Ectodermal cell (in vitro differentiated cells): ENCODE measurements around the gene UQCRQ.

Experiments
- H3K27ac ChIP-seq: 2 replicates; pipeline ENCODE4 v1.7.0; 2013; ENCODE audit warnings: mild to moderate bottlenecking, low read depth, low read length; ENCODE audit not compliant: insufficient read depth, poor library complexity, severe bottlenecking
- H3K27me3 ChIP-seq: 2 replicates; pipeline ENCODE4 v1.7.0; 2013; ENCODE audit warnings: mild to moderate bottlenecking, low read length; ENCODE audit not compliant: insufficient read depth, control insufficient read depth, poor library complexity, severe bottlenecking
- H3K36me3 ChIP-seq: one replicate; pipeline ENCODE4 v1.7.0; 2013; ENCODE audit warnings: low read length; ENCODE audit not compliant: control insufficient read depth, insufficient read depth
- H3K4me1 ChIP-seq: one replicate; pipeline ENCODE4 v1.7.0; 2013; ENCODE audit warnings: low read length; ENCODE audit not compliant: control insufficient read depth, insufficient read depth
- H3K4me3 ChIP-seq: 2 replicates; pipeline ENCODE4 v1.7.0; 2013; ENCODE audit warnings: low read depth, low read length, control low read depth; ENCODE audit not compliant: insufficient read depth
- H3K9me3 ChIP-seq: 2 replicates; pipeline ENCODE4 v1.7.0; 2013; ENCODE audit warnings: mild to moderate bottlenecking, low read length, moderate library complexity; ENCODE audit not compliant: control insufficient read depth
- WGBS, 2 experiments: methylation state at CpG; one replicate each; pipeline ENCODE4 v1.1.7; 2013; ENCODE audit warnings: missing lambda C conversion rate in 2 of 2; 5-methylcytosine and 5-hydroxymethylcytosine counted together

Gene UQCRQ

DNA sequence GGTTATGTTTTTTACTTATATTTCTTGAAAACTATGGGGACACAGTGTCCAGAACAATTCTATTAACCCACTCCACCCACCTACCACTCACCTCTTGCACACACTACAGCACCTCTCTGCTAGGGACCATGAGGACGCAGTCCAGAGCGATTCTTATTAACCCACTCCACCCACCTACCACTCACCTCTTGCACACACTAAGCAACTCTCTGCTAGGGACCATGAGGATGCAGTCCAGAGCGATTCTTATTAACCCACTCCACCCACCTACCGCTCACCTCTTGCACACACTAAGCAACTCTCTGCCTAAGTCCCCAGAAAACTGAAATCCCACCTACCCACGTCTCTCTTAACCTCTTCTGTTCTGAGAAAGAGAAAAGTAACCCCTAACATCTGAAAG is 33.8 kb upstream of the UQCRQ start:
- Histone ChIP-seq H3K27me3 (peaks cover 59% of the 10 kb centered on the region), H3K36me3 (no peaks in the 10 kb centered on the region), H3K27ac (no peak overlapping the region), H3K4me3 (no peak overlapping the region), H3K4me1 (no peaks in the 10 kb centered on the region), H3K9me3 (no peaks in the 10 kb centered on the region)
- 88 to 93% methylated on average over 5 of the region's 5 CpGs for WGBS, 2 experiments

DNA sequence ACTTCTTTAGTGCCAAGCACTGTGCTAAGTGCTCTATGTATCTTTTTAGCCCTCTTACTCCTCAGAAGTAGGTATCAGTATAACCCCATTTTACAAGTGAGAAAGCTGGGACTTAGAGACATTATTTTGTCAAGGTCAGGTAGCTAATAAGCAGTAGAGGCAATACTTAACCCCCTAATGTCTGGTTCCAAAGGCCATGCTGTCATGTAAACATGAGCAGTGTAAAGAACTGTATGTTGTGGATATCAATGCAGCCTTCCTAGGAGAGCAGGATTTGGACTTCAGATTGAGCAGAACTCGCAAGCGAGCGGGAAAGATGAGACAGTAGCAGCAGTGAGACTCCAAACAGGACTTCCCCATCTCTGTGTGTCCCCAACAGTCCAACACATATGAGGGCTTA is 32.4 kb upstream of the UQCRQ start:
- peaks cover 44% of the 10 kb centered on the region for H3K27me3 ChIP-seq
- no peak overlapping the region for H3K27ac ChIP-seq
- WGBS, 2 experiments = 93% methylated on average over 3 of the region's 3 CpGs
- no peaks in the 10 kb centered on the region for H3K36me3 ChIP-seq
- H3K4me1 ChIP-seq = no peaks in the 10 kb centered on the region
- no peak overlapping the region for H3K4me3 ChIP-seq
- no peaks in the 10 kb centered on the region for H3K9me3 ChIP-seq

DNA sequence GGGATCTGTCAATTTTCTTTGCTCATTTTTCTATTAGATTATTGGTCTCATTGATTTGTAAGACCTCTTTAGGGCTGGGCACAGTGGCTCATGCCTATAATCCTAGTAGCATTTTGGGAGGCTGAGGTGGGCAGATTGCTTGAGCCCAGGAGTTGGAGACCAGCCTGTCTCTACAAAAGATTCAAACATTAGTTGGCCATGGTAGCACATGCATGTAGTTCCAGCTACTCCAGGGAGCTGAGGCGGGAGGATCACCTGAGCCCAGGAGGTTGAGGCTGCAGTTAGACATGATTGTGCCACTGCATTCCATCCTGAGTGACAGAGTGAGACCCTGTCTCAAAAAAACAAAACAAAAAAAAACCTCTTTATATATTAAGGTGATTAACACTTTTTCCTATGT is 29.6 kb upstream of the UQCRQ start:
- Histone ChIP-seq H3K4me3 (no peak overlapping the region), H3K27me3 (peaks cover 16% of the 10 kb centered on the region), H3K4me1 (no peaks in the 10 kb centered on the region), H3K9me3 (no peaks in the 10 kb centered on the region), H3K27ac (no peak overlapping the region), H3K36me3 (no peaks in the 10 kb centered on the region)
- WGBS, 2 experiments = 93 to 100% methylated on average over 1 of the region's 1 CpG

DNA sequence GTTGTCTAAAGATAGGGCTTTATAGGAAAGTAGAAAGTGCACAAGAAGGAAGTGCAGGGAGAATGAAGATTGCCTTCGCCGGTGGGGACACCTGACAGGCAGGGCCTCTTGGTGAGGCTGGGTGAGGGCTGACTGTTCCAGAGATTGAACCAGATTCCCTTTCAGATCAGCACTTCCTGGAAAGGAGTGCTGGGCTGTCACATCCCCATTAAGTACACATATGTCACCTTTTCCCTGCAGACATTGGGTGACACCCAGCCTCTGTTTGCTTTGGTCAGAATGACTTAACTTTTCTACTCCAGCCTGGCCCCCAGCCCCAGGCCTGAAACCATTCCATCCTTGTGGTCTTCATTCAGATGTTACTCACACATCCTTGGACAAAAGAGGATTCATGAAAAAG is 28.6 kb upstream of the UQCRQ start:
- Histone ChIP-seq H3K27me3 (peaks cover 7% of the 10 kb centered on the region), H3K36me3 (no peaks in the 10 kb centered on the region), H3K4me1 (no peaks in the 10 kb centered on the region), H3K27ac (no peak overlapping the region), H3K4me3 (no peak overlapping the region), H3K9me3 (no peaks in the 10 kb centered on the region)
- WGBS, 2 experiments = 88 to 91% methylated on average over 2 of the region's 2 CpGs

DNA sequence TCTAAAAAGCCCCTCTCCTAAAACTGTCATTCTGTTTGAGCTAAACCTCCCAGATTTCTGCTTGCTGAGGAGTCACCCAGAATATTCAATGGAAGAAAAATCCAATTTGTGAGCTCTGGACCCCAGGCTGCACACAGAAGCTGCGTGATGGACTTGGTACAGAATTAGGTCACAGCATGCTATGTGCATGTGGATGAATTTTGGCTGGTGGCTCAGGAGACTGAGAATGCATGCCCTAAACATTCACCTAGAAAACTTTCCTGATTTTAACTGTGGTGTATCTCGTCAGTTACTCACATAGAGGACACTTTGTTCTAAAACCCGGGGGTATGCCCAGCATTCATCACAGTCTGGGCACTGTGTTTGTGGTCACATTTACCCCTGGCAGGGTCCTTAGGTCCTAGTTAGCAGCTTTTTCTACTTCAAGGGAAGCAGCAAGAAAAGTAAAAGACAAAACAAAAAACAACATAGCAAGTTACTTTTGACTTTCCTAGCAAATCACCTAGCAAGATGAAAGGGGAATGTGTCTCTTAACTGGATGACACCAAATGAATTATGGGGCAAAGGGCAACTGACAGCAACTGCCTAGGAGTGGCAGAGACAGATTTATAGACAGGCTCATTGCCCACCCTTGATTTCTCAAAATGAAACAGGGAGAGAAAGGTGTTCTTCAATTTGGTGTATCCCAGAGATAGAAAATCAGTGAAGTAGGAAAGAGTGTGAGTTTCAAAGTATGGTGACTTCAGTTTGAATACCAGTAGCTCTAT is 27.7 kb upstream of the UQCRQ start:
- no peak overlapping the region for H3K4me3 ChIP-seq
- 91 to 92% methylated on average over 3 of the region's 3 CpGs for WGBS, 2 experiments

DNA sequence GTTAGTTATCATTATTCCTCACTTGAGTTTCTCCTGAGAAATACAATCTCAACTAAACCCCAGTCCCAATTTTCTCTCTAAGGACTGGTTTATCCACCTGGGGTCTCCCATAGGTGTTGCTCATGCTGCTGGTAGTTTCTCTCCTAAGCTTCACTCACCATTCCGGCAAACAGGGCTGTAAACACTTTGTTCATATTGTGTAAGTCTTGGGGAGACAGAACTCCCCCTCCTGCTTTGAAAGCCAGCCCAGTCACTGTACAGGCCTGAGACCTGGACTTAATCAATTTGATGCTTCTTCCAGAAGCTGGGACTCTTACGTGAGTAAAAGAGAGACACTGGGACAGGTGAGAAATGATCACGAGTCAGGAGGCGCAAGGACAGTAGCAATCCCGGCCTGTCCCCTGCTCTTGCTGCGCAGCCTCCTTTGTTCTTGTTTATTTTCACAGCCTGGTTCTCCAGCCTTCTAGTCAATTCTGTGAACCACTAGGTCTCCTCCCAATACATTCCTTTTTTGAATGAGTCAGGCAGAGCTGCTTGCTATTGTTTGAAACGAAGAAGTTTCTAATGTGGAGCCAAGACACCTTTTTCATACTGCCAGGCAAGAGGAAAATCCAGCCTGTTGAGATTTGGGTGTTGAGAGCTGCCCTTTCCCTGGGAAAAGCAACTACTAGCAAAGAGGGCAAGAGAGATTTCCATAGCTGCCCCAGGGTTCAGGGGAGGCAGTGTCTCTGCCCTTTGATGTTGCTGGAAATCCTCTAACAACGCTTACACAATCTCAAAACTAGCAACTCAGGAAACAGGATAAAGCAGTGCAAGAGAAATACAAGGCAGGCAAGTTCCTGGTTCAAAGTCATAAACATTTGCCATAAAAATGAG is 26.8 kb upstream of the UQCRQ start:
- Histone ChIP-seq H3K9me3 (no peaks in the 10 kb centered on the region), H3K36me3 (no peaks in the 10 kb centered on the region), H3K27me3 (no peaks in the 10 kb centered on the region), H3K4me3 (no peak overlapping the region), H3K27ac (no peak overlapping the region), H3K4me1 (no peaks in the 10 kb centered on the region)
- WGBS, 2 experiments = 84 to 85% methylated on average over 7 to 8 of the region's 8 CpGs

More for the DNA sequence above, 27.7 kb upstream of the UQCRQ start:
- Histone ChIP-seq H3K27ac (no peak overlapping the region), H3K27me3 (no peaks in the 10 kb centered on the region), H3K36me3 (no peaks in the 10 kb centered on the region), H3K4me1 (no peaks in the 10 kb centered on the region), H3K9me3 (no peaks in the 10 kb centered on the region)

DNA sequence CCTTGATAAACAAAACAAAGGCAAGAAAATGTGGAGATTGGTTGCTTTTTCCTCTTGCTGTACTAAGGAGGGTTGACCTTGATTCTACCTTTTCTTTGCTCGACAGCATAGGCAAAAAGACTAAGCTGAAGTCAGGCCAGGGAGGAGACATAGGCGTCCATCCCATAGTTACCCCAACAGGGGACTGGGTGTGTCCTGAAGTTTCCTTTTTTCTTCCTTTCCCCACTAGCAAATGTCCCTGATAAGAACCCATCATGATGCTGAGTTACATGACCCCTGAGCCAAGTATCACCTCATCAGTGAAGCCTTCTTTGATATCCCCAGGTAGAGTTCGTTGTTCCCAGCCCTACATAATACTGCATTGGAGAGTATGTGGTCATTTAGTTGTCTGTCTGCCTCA is 26.1 kb upstream of the UQCRQ start:
- no peaks in the 10 kb centered on the region for H3K36me3 ChIP-seq
- 81 to 91% methylated on average over 3 of the region's 3 CpGs for WGBS, 2 experiments
- no peaks in the 10 kb centered on the region for H3K4me1 ChIP-seq
- no peaks in the 10 kb centered on the region for H3K9me3 ChIP-seq
- H3K27ac ChIP-seq = no peak overlapping the region
- no peaks in the 10 kb centered on the region for H3K27me3 ChIP-seq
- no peak overlapping the region for H3K4me3 ChIP-seq

DNA sequence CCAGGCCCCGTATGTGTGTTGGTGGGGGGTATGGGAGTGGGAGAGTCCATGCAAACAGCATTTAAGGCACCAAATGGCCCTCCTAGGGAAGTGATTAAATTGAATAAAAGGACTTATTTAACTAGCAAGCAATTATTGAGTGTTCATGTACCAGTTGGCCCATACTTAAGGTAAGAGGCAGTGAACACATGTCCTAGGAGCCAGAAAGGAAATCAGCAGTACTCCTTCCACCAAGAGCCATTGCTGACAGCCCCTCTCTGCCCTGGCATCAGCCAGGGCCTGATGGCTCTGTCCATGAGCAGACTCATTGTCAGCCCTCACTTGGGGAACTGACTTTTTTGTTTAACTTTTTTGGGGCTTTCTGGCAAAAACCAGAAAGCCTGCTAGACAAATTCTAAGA is 25.5 kb upstream of the UQCRQ start:
- H3K36me3 ChIP-seq = no peaks in the 10 kb centered on the region
- H3K27ac ChIP-seq = no peak overlapping the region
- 88 to 89% methylated on average over 1 of the region's 1 CpG for WGBS, 2 experiments
- H3K9me3 ChIP-seq = no peaks in the 10 kb centered on the region
- H3K4me3 ChIP-seq = no peak overlapping the region
- no peaks in the 10 kb centered on the region for H3K4me1 ChIP-seq
- H3K27me3 ChIP-seq = no peaks in the 10 kb centered on the region

DNA sequence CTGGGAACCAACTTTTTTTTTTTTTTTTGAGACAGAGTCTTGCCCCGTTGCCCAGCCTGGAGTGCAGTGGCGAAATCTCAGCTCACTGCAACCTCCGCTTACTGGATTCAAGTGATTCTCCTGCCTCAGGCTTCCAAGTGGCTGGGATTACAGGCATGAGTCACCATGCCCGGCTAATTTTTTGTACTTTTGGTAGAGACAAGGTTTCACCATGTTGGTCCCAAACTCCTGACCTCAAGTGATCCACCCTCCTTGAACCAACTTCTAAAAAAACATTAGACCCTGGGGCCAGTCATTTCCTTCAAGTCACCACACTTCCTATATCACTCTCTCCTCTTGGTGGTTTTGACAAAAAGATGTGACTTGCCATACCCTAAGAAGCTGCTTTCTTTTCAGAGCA is 25.1 kb upstream of the UQCRQ start:
- Histone ChIP-seq H3K4me1 (no peaks in the 10 kb centered on the region), H3K27me3 (no peaks in the 10 kb centered on the region), H3K27ac (no peak overlapping the region), H3K36me3 (no peaks in the 10 kb centered on the region), H3K9me3 (no peaks in the 10 kb centered on the region), H3K4me3 (no peak overlapping the region)
- 93 to 95% methylated on average over 4 of the region's 4 CpGs for WGBS, 2 experiments

DNA sequence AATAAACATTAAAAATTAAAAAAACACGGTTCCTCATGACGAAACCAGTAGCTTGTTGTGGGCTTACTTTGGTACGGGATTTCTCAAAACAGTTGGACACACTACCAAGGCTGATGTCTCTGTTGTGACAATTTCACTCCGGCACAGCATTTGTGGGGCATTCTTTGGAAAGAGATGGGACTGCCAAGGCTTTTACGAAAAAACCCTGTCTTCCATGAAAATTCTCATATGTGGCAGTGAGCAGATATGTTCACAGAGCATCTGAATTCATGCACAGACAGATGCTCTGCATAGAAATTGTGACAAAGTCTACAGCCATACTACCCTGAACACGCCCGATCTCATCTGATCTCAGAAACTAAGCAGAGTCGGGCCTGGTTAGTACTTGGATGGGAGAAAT is 18.2 kb upstream of the UQCRQ start:
- no peaks in the 10 kb centered on the region for H3K27me3 ChIP-seq
- H3K27ac ChIP-seq = no peak overlapping the region
- no peaks in the 10 kb centered on the region for H3K4me1 ChIP-seq
- H3K36me3 ChIP-seq = no peaks in the 10 kb centered on the region
- no peak overlapping the region for H3K4me3 ChIP-seq
- 93 to 95% methylated on average over 5 to 8 of the region's 8 CpGs for WGBS, 2 experiments
- no peaks in the 10 kb centered on the region for H3K9me3 ChIP-seq
